Measurements from ENCODE around the gene FARS2. TPM values are rescaled to one million over a fixed set of nuclear protein-coding genes. Genes with fewer than 3 reads are reported as not detected.

FARS2 gene
- total RNA-seq, 1 donor = 29.8 TPM

DNA sequence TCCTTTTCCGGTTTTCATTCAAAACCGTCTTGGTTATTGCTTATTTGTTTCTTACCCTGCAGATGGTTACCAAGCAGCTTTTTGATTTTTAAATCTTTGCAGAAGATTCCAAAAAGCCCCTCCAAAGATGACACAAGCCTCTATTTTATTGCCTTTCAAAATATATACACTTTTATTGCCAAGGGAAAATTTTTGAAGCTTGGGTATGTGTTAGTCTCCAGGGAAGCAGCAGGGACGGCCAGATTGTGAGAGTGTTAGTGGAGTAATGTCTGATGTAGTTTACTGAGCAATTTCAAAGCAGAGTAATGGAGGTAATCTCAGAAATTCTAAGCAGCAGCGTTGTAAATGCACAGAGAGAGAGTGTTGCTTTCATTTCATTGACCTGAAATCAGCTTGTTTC, 193.8 kb downstream of the FARS2 start:
- no peak overlapping the region for H3K4me3 ChIP-seq (ENCODE audit: low read depth, low read length)
- no peak for TF ChIP-seq CTCF (IDR thresholded peaks at IDR 0.05; ENCODE audit: insufficient read depth, low read depth, low read length)
- DNase-seq (ENCODE audit: low read depth) = no peak

GRCh38 chr6:5457041-5457440, 195.7 kb downstream of the FARS2 start:
- TF ChIP-seq CTCF (IDR thresholded peaks at IDR 0.05; ENCODE audit: insufficient read depth, low read depth, low read length) = no peak
- DNase-seq (ENCODE audit: low read depth) = no peak

GRCh38 chr6:5457983-5458683, 196.8 kb downstream of the FARS2 start:
- TF ChIP-seq CTCF (IDR thresholded peaks at IDR 0.05; ENCODE audit: insufficient read depth, low read depth, low read length) = no peak
- H3K4me3 ChIP-seq (ENCODE audit: low read depth, low read length) = no peak overlapping the region
- no peak for DNase-seq (ENCODE audit: low read depth)

More at GRCh38 chr6:5457041-5457440, 195.7 kb downstream of the FARS2 start:
- no peak overlapping the region for H3K4me3 ChIP-seq (ENCODE audit: low read depth, low read length)

GRCh38 chr6:5459346-5459745, 198.0 kb downstream of the FARS2 start:
- H3K4me3 ChIP-seq (ENCODE audit: low read depth, low read length) = no peak overlapping the region
- TF ChIP-seq CTCF (IDR thresholded peaks at IDR 0.05; ENCODE audit: insufficient read depth, low read depth, low read length) = no peak
- DNase-seq (ENCODE audit: low read depth) = no peak

GRCh38 chr6:5461365-5461764, 200.1 kb downstream of the FARS2 start:
- TF ChIP-seq CTCF (IDR thresholded peaks at IDR 0.05; ENCODE audit: insufficient read depth, low read depth, low read length) = no peak
- DNase-seq (ENCODE audit: low read depth) = no peak

DNA sequence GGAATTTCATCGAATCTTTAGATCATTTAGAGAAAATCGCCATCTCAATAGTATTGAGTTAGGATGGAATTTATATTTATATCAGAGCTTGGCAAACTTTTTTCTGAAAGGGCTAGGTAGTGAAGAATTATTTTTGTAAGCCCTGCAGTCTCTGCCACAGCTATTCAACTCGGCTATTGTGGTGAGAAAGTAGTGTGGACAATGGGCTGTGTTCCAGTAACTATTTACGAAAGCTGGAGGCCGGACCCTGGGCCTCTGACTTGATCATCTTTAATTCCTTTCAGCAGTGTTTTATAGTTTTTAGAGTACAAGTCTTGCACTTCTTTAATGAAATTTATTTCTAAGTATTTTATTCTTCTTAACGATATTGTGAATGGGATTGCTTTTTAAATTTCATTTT, 201.5 kb downstream of the FARS2 start:
- DNase-seq (ENCODE audit: low read depth) = no peak
- TF ChIP-seq CTCF (IDR thresholded peaks at IDR 0.05; ENCODE audit: insufficient read depth, low read depth, low read length) = no peak
- H3K4me3 ChIP-seq (ENCODE audit: low read depth, low read length) = no peak overlapping the region

More at GRCh38 chr6:5461365-5461764, 200.1 kb downstream of the FARS2 start:
- H3K4me3 ChIP-seq (ENCODE audit: low read depth, low read length) = no peak overlapping the region

- H3K4me3 ChIP-seq (ENCODE audit: low read depth, low read length) = no peak overlapping the region
- DNase-seq (ENCODE audit: low read depth) = no peak
- no peak for TF ChIP-seq CTCF (IDR thresholded peaks at IDR 0.05; ENCODE audit: insufficient read depth, low read depth, low read length)
Observed at GRCh38 chr6:5463690-5464089, 202.4 kb downstream of the FARS2 start.

Measured in fibroblast of villous mesenchyme (primary cell).